GM18526 (cell line): ENCODE measurements around the gene SDK2.
A peak's percentile ranks its signal among the peaks of the same experiment; 100 is the strongest.

Experiments used
- POLR2A ChIP-seq: IDR thresholded peaks from 3 replicates; pipeline ENCODE4 v1.6.1; 2011; ENCODE audit not compliant: insufficient read length; ENCODE audit errors: extremely low read depth

Gene SDK2

DNA sequence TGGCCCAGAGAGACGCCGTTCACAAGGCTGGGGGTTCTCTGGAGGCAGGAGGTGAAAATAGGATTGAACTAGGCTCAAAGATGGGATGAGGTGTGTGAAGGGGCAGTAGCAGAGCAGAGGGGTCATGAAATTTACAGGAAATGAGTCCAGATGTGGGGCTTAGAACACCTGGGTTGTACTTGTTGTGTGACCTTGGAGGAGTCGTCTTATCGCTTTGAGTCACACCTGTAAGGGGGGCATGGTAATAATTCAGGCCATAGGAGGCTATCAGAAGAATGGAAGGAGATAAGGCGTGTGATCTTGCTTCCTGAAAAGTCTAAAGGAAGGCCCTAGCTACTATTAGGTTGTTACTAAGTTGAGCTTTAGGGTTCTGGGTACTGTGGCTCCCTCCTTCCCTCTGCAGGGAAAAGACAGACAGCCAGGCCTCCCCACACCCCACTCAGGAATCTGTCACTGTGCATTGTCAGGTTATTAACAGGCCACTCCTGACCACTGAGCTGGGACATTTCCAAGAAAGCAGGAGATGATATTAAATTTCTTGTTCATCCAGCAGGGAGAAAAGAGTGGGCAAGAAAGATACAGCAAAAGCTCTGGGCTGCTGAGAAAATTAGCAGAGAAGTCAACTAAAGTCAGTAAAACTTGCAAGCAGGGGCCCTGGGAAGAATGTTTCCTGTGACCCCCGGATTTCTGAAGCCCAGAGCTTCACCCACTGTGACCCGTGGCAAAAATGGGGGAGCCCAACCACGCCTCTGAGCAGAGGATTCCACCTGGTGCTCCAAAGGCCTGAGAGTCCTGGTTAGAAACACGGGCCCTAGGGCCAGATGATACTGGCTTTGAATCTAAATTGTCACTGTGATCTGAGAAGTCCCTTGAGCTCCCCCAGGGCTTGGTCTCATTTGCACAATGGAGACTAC, 326.5 kb downstream of the SDK2 start:
- no peak for TF ChIP-seq POLR2A

DNA sequence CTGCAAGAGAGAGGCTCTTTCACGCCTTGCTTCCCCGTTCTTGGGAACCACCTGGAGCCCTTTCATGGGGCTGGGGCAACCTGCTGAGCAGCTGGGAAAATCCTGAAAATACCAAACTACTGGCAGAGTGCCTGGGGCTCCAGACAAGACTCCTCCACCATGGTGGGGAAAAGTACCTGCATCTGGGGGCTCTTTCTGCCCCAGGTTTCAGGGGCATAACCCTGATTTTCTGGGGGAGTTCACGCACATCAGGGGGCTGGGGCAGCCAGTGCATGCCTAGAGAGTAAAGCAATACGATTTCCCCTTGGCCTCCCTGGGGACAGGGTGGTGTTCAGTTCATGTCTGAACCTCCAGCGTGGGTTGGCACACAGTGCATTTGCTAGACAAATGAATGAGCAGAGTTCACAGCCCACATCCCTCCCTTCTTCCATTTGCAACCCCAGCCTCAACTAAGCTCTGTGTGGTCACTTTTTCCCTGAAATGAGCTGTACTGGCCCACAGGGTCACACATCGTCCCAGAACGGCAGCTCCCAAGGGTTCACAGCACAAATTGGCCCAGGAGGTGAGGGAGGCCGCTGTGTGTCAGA, 327.2 kb downstream of the SDK2 start:
- TF ChIP-seq POLR2A: no peak

DNA sequence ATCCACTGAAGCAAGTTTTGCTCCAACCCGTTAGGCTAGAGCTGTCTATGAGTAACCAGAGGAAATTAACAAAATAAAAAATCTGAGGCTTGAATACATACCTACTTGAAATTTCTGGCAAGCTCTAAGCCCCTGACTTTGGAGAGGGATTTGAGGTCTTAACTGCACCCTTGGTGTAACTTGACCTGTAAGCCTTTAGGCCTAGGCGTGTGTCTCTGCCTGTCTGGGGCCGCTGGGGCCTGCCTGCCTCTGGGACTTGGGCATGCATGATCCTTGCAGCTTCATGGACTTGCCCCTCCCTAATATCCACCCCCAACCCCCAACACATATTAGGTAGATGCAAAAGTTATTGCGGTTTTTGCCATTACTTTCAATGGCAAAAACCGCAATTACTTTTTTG, 328.8 kb downstream of the SDK2 start:
- no peak for TF ChIP-seq POLR2A

DNA sequence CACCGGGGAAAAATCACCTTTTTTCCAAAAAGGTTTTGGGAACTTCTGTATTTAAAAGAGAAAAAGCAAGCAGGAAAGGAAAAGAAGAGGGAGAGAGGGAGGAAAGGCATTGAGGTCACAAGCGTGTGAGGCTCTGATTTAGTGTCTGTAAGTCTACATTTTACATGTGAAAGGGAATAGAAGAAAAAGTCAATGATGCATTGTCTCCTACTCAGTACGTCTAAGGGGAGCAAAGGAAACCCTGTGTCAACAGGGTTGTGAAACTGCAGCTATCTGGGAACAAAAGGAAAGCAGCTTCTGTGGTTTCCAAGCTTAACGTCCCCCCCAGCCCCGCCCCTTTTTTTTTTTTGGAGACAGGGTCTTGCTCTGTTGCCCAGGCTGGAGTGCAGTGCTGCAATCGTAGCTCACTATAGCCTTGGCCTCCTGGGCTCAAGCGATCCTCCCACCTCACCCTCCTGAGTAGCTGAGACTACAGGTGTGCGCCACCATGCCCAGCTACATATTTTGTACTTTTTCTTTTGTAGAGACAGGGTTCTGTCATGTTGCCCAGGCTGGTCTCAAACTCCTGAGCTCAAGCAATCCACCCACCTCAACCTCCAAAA, 330.6 kb downstream of the SDK2 start:
- no peak for TF ChIP-seq POLR2A

DNA sequence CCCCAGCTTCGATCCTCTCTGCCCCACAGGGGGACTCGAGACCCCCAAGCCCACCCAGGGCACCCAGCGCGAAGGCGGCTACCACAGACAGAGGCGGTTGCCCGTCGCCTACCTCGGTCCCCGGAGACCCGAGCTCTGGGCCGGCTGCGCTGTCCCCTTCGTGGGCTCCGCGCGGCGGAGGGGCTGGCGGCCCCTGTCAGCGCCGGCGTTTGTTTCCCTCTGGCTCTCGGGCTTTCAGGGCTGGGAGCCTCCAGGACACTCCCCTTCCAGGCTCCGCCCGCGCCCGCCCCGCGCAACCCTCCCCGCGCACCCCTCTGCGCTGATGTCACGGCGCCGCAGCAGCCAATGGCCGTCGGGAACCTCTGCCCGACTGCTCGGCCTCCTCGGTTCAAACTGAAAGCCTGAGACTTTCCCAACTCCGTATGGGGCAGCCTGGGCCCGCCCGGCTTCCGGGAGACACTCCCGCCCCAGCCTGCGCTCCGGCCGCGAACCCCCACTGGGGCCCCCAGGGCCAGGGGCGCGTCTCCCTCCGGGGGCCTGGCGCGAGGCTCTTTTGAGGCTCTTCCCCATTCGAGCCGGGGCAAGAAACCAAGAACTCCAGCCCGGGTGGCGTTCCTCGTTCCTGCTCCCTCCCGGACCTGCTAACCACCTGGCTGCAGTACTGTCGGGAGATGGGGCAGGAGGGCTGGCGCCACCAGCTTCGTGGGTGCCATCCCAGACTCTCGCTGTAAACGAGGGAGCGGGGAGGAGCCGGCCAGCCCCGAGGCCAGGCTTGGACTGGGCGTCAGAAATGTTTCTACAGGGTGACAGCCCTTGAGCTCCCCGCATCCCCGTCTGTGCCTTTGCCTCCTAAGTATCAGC, 332.2 kb downstream of the SDK2 start, which contains the start of gene CDC42EP4:
TSS of gene CDC42EP4 (minus strand) at position 221 of the 861 bp plus-strand sequence. CDS start 25,501 bp downstream, outside the sequence.
- peak; percentile 68 for TF ChIP-seq POLR2A

DNA sequence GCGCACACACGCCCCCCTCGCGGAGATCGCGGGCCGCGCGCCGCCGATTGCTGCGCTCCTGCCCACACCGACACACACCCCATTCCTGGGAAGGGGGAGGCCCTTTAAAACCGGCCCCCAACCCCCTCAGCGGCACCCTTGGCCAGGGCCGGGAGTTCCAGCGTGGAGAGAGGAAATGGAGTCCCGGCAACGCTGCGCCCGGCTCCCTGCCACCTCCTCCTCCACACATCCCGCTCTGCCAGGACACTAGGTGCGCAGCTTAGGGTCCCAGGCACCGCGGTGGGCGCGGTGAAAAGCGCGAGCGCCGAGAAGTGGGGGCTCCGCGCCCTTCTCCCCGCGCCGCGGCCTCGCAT, 332.8 kb downstream of the SDK2 start:
- no peak for TF ChIP-seq POLR2A

DNA sequence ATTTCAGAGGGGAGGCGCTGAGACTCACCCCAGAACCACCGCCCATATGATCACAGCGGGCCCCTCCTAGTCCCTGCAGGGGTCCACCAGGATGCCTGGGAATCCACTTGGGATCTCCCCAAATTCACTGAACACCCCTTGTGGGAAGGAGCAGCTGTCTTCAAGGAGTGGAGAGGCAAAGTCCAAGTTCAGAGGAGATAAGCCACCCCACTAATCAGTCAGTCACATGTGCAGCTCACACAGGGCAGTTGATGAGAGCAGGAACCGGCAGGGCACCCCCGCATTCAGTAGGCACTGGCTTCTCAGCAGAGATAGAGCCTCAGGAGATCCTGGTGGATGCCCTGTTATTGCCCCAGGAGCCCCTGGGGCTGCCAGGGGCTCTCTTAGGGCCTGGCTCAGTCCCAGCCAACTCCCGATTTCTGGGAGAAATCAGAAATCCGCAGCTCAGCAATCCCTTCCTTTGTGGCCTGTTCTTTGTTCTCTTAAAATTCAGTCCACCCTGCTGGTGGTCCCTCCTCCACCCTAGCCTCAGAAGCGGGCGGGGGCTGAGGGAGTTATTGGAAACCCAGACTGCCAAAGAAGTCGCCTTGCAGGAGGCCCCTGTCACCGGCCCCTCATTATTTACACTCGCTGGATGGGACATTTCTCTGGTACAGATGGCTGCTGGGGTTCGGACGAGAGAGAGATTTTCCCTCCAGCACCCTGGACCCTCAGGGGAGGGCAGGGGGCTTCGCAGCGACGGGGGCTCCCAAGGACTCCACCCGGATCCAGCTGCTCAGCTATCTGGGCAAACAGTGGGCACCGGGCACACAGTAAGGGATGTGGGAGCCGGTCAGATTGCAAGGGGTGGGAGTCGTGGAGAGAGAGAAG, 334.3 kb downstream of the SDK2 start:
- no peak for TF ChIP-seq POLR2A

DNA sequence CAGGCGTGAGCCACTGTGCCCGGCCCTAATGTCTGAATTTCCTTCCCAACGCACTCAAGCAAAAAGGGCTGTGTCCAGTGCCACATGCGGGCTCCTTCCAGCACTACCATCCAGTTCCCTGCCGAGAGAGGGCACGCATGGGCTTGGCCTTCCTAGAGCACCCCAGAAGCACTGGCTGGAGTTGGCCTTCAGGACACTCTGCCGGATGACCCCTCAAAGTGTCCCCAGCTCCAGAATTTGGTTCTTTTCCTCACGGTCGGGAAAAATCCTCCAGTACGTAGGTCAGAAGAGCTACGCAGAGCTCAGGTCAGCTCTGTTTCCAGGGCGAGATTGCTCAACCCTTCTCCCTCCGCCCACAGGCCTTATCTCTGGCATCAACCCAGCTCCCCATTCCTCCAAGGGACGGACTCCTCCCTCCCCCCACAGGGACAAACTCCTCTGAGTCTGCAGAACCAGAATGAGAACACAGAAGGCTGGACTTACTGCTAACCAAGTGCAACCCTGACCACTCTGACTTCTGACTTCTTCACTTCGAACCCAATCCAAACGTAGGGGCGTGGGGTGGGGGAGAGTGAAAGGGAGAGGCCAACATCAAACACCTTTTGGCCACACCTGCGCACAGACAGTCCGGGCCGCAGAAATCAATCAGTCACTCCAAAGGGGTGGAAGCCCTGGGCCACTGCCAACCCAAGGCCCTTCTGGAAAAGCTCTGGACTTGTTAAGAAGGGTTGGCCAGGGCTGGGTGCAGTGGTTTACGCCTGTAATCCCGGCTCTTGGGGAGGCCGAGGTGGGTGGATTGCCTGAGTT, 336.0 kb downstream of the SDK2 start:
- no peak for TF ChIP-seq POLR2A

DNA sequence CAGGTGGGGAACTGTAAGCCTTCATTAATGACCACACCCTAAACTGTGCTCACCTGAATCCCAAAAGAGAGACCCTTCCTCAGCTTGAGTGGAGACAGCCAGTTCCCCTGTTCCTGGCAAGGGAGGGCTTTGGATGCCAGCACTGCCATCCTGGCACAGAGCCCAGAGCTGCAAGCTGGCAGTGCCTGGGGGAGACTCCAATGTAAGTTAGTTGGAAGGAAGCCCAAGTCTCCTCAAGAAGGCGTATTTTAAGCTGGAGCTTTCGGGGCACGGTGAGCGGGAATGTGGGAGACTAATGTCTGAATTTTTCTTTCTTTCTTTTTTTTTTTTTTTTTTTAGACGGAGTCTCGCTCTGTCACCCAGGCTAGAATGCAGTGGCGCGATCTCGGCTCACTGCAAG, 337.1 kb downstream of the SDK2 start:
- no peak for TF ChIP-seq POLR2A

DNA sequence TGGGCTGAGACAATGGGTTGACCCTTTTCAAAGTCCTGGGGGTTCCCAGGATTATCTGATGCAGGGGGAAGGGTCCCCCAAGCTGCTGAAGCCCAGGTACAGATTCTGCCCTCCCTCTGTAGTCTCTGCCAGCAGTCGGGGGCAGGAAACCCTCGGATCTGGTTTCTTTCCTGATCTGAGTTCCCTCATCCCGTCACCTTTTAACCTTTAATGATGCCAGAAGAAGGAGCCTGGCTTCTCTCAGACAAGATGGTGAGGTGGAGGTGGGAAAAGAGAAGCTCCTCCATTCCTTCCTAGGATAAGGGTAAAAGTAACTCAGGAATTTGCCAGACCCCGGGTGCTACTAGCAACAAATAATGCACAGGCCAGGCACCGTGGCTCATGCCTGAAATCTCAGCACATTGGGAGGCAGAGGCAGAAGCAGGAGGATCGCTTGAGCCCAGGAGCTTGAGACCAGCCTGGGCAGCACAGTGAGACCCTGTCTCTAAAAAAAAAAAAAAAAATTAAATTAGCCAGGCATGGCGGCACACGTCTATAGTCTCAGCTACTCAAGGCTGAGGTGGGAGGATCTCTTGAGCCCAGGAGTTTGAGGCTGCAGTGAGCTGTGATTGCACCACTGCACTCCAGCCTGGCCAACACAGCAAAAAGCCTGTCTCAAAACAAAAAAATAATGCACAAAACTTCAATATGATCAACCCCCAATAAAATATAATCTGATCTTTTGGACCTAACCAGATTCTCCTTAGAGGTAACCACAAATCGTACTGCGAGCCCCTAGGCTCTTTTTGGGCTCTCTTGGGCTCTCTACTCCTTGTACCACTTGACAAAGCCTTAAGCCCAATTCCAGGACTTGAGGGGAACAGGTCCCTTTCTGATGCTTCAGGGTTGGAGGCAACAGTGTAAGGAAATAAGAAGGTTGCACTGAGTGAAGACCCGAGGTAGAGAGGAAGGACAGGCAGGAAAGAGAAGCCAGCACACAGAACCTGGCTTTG, 338.1 kb downstream of the SDK2 start:
- no peak for TF ChIP-seq POLR2A

DNA sequence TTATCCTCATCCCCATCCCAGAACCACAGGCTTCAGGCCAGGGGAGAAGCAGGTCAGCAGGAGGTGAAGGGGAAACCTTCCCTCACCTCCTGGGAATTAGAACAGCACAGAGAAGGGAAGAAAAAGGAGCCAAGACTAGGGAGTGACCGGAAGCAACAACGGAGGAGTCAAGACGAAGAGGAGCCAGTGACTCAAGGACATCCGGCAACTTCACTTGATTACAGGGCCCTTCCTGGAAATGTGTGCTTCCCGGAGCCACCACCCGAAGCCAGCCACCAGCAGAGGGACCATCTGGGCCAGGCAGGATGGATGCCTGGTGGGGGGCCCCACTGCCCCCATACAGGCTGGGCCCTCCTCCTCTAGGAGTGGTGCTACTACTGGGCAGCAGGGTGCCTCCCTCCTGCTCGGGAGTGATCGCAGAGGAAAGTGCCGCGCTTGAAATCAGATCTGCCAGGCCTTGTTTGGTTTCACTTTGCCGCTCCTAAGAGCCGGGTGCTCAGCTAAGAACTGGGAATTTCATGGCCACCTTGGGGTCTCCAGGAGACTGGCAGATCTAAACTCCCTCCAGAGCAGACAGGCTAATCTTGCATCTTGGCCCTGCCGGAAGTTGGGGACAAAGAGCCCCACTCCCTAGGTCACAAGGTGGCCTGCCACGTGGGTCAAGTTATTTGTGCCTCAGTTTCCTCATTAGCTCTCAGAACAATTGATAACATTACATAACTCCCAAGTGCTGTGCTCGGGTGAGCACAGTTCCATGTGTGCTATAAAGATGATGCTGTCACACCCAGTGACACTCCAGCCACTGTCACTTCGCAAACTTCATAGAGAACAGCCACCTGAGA, 339.1 kb downstream of the SDK2 start:
- no peak for TF ChIP-seq POLR2A
